Ovary (tissue), 9 donors: ENCODE data around the gene BHLHE41. TPM values are rescaled to one million over a fixed set of nuclear protein-coding genes. Genes with fewer than 3 reads are reported as not detected.

Source experiments
- DNase-seq, 5 donors: peaks; one replicate each; pipeline ENCODE4 v3.0.0-alpha.2; 2019 to 2020
- H3K27ac ChIP-seq, 2 donors: fragments of 200-600 bp; one replicate each; pipeline versions ENCODE4 v1.5.1 to v1.8.0; 2019 to 2022
- H3K27me3 ChIP-seq: fragments of 200-600 bp; one replicate; pipeline ENCODE4 v1.8.0; 2022
- H3K36me3 ChIP-seq: fragments of 200-600 bp; sonication (generic); one replicate; pipeline ENCODE4 v1.5.1; 2019
- H3K4me1 ChIP-seq: one replicate; pipeline ENCODE4 v1.8.1; 2013; ENCODE audit warnings: mild to moderate bottlenecking, moderate library complexity; ENCODE audit not compliant: insufficient read depth
- H3K4me3 ChIP-seq: fragments of 200-600 bp; sonication (generic); one replicate; pipeline ENCODE4 v1.5.1; 2017
- H3K9me3 ChIP-seq, 2 donors: fragments of 200-600 bp in 1 of 2; sonication (generic) in 1 of 2; one replicate each; pipeline versions ENCODE4 v1.5.1 to v1.8.1; 2013 to 2019; ENCODE audit warnings: mild to moderate bottlenecking in 1 of 2, moderate library complexity in 1 of 2
- CTCF ChIP-seq, 3 donors: fragments of 450-650 bp in 2 of 3; fragments of 200-600 bp in 1 of 3; IDR thresholded peaks; one replicate each; pipeline versions ENCODE4 v1.5.1 to v1.8.0; 2016 to 2022; ENCODE audit warnings: antibody characterized with exemption in 3 of 3, mild to moderate bottlenecking in 1 of 3
- EP300 ChIP-seq: sonication (generic); formaldehyde crosslinking; IDR thresholded peaks from one replicate; pipeline ENCODE4 v1.6.1; 2017; ENCODE audit warnings: antibody characterized with exemption
- POLR2A ChIP-seq: fragments of 450-650 bp; IDR thresholded peaks from one replicate; pipeline ENCODE4 v1.6.1; 2017; ENCODE audit warnings: antibody characterized with exemption, mild to moderate bottlenecking, moderate library complexity
- WGBS, 3 donors: extraction: QIAGEN DNeasy Blood & Tissue Kit in 1 of 3; methylation state at CpG; one replicate each; pipeline versions ENCODE4 v1.1.5 to v1.1.7; 2013 to 2017; 5-methylcytosine and 5-hydroxymethylcytosine counted together
- intact Hi-C, 4 donors: fragments of 100-400 bp; cut with DNase I; formaldehyde crosslinking; loops; one replicate each; pipeline versions ENCODE4 v1.11.0 to v1.15.1; 2022 to 2023
- polyA plus RNA-seq, 2 donors: library from polyadenylated mRNA; stranded (reverse); fragments of 200-250 nt in 1 of 2; fragments of 350-450 nt in 1 of 2; fragmentation: Illumina TruSeq in 1 of 2; extraction: RNeasy Lipid Tissue Mini Kit (QIAGEN cat#74804) in 1 of 2; gene quantifications; one replicate each; pipeline ENCODE4 v1.2.3, GENCODE V29; 2013 to 2014
- total RNA-seq, 7 donors: library from RNA; depleted of rRNA in 2 of 7; stranded (reverse); fragments of >200 nt in 2 of 7; fragmentation: NEBNext Ultra II Directional in 3 of 7; extraction: Animal tissue kit (Norgen Biotek cat#: 25700) in 3 of 7; gene quantifications; one replicate each; pipeline versions ENCODE4 v1.1.0 to v1.2.4, GENCODE V29; 2016 to 2023
- donor health status: DM: no; HTN: no; CAD: no; lungs with moderate emphysema.
- donor health status: DM: no; HTN: no; CAD: no.
- donor health status: Bipolar disorder and iron deficiency.
- donor health status: DM: yes; HTN: yes; CAD: no.
- donor health status: DM: no; HTN: no; CAD: no.
- donor health status: DM: yes; HTN: yes; CAD: no.

The BHLHE41 gene
- total and polyA plus RNA-seq, 9 donors = 4.2 to 42.8 (median 27.4) TPM

- no peak for DNase-seq
- H3K36me3 ChIP-seq = no peaks in the 10 kb centered on the region
- H3K4me3 ChIP-seq = no peak overlapping the region
- WGBS, 3 donors = 77 to 81% (median 77%) methylated on average over 4 of the region's 4 CpGs
- H3K4me1 ChIP-seq = no peaks in the 10 kb centered on the region
- intact Hi-C loops = no loop called here
- no peaks in the 10 kb centered on the region for H3K9me3 ChIP-seq
- H3K27ac ChIP-seq = no peak overlapping the region
- no peaks in the 10 kb centered on the region for H3K27me3 ChIP-seq
- TF ChIP-seq EP300 (no peak), CTCF (IDR thresholded peaks at IDR 0.05) (no peak)
These were observed 23.1 kb downstream of the BHLHE41 start for GRCh38 chr12:26101763-26102162.

- DNase-seq = no peak
- Histone ChIP-seq H3K9me3 (no peaks in the 10 kb centered on the region), H3K27ac (no peak overlapping the region), H3K4me1 (no peaks in the 10 kb centered on the region), H3K27me3 (no peaks in the 10 kb centered on the region), H3K4me3 (no peak overlapping the region), H3K36me3 (no peaks in the 10 kb centered on the region)
- intact Hi-C loops = no loop called here
- WGBS, 3 donors = 55 to 77% (median 59%) methylated on average over 3 of the region's 3 CpGs
- no peak for TF ChIP-seq EP300
- no peak for TF ChIP-seq CTCF (IDR thresholded peaks at IDR 0.05)
- TF ChIP-seq POLR2A = no peak
These were observed 23.5 kb downstream of the BHLHE41 start for GRCh38 chr12:26101350-26101734.

- Histone ChIP-seq H3K27me3 (no peaks in the 10 kb centered on the region), H3K4me3 (no peak overlapping the region), H3K9me3 (no peaks in the 10 kb centered on the region), H3K36me3 (no peaks in the 10 kb centered on the region), H3K4me1 (no peaks in the 10 kb centered on the region), H3K27ac (no peak overlapping the region)
- TF ChIP-seq EP300 (no peak), POLR2A (no peak), CTCF (IDR thresholded peaks at IDR 0.05) (no peak)
- intact Hi-C loops = no loop called here
- no peak for DNase-seq
- WGBS, 3 donors = 91 to 93% (median 91%) methylated on average over 8 of the region's 8 CpGs
These were observed 24.0 kb downstream of the BHLHE41 start for GRCh38 chr12:26100666-26101349.

GRCh38 chr12:26097046-26097878 lies 27.6 kb downstream of the BHLHE41 start:
- H3K36me3 ChIP-seq = no peaks in the 10 kb centered on the region
- H3K9me3 ChIP-seq = no peaks in the 10 kb centered on the region
- no peak overlapping the region for H3K4me3 ChIP-seq
- intact Hi-C loops = loop anchor here (1.0 to 10.0 kb wide), 4 partner anchors 558 to 662 kb away; no protein-coding TSS in a partner anchor
- TF ChIP-seq CTCF (IDR thresholded peaks at IDR 0.05) = peak; percentile 76 to 88 (median 87)
- TF ChIP-seq POLR2A = no peak
- DNase-seq = peak; percentile 66 to 79 (median 77)
- H3K27ac ChIP-seq = no peak overlapping the region
- H3K4me1 ChIP-seq = no peaks in the 10 kb centered on the region
- WGBS, 3 donors = 8 to 12% (median 10%) methylated on average over 6 of the region's 6 CpGs
- no peaks in the 10 kb centered on the region for H3K27me3 ChIP-seq
